NT2/D1 (cell line): ENCODE results near the gene GNPAT.

Experiments used
- YY1 ChIP-seq: IDR thresholded peaks from 2 replicates; pipeline ENCODE4 v1.6.1; 2011; ENCODE audit not compliant: insufficient read length, insufficient read depth
- ZNF274 ChIP-seq: IDR thresholded peaks from 2 replicates; pipeline ENCODE4 v1.6.1; 2011; ENCODE audit warnings: mild to moderate bottlenecking, low read depth, low read length

DNA sequence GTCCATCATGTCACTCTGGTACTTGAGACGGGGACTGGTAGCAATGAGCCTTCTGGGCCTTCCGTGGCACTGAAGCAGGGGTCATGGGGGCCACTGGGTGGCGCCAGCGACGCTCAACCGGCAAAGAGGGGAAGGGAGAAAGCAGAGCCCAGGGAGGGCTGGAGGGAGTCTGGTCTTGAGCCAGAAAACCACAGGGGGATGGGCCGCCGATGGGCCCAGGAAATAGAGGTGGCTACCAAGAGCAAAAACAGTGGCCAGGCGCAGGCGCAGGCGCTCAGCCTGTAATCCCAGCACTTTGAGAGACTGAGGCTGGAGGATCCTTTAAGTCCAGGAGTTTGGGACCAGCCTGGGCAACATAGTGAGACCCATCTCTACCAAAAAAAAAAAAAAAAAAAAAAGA lies 74.9 kb downstream of the GNPAT start:
- TF ChIP-seq YY1, result no peak
- TF ChIP-seq ZNF274, result no peak
